Duodenal mucosa (tissue), 2 donors: ENCODE measurements around the gene NAPB.

Experiments used
- H3K27ac ChIP-seq: one replicate; pipeline ENCODE4 v1.7.0; 2013; ENCODE audit warnings: low read depth, low read length
- H3K27me3 ChIP-seq, 2 donors: one replicate each; pipeline ENCODE4 v1.7.0; 2013; ENCODE audit warnings: low read length in 2 of 2, control low read depth in 1 of 2; ENCODE audit not compliant: insufficient read depth in 2 of 2, control insufficient read depth in 1 of 2
- H3K36me3 ChIP-seq, 2 donors: one replicate each; pipeline ENCODE4 v1.7.0; 2013; ENCODE audit warnings: low read length in 2 of 2, control low read depth in 1 of 2; ENCODE audit not compliant: insufficient read depth in 2 of 2, control insufficient read depth in 1 of 2
- H3K4me1 ChIP-seq, 2 donors: one replicate each; pipeline ENCODE4 v1.7.0; 2013; ENCODE audit warnings: low read length in 2 of 2, control low read depth in 1 of 2; ENCODE audit not compliant: insufficient read depth in 2 of 2, control insufficient read depth in 1 of 2
- H3K4me3 ChIP-seq, 2 donors: one replicate each; pipeline ENCODE4 v1.7.0; 2013; ENCODE audit warnings: low read length in 2 of 2, low read depth in 1 of 2
- H3K9ac ChIP-seq, 2 donors: one replicate each; pipeline ENCODE4 v1.7.0; 2013; ENCODE audit warnings: low read length in 2 of 2, low read depth in 1 of 2
- H3K9me3 ChIP-seq, 2 donors: one replicate each; pipeline ENCODE4 v1.7.0; 2013; ENCODE audit warnings: low read length in 2 of 2, control low read depth in 1 of 2; ENCODE audit not compliant: control insufficient read depth in 1 of 2

NAPB gene

GRCh38 chr20:23370274-23370673 lies 51.0 kb downstream of the NAPB start:
- no peak overlapping the region for H3K27ac ChIP-seq
- no peaks in the 10 kb centered on the region for H3K9me3 ChIP-seq

GRCh38 chr20:23369072-23369823 lies 52.0 kb downstream of the NAPB start:
- Histone ChIP-seq H3K4me3 (no peak overlapping the region), H3K36me3 (peaks cover 42 to 63% of the 10 kb centered on the region in 2 donors), H3K9ac (no peak overlapping the region), H3K27ac (no peak overlapping the region), H3K27me3 (no peaks in the 10 kb centered on the region), H3K9me3 (no peaks in the 10 kb centered on the region), H3K4me1 (peaks cover 16 to 17% of the 10 kb centered on the region in 2 donors)

More at GRCh38 chr20:23370274-23370673, 51.0 kb downstream of the NAPB start:
- no peak overlapping the region for H3K4me3 ChIP-seq
- peaks cover 16 to 17% of the 10 kb centered on the region in 2 donors for H3K4me1 ChIP-seq
- H3K36me3 ChIP-seq, result peaks cover 38 to 60% of the 10 kb centered on the region in 2 donors
- H3K27me3 ChIP-seq, result no peaks in the 10 kb centered on the region
- no peak overlapping the region for H3K9ac ChIP-seq

- Histone ChIP-seq H3K9me3 (no peaks in the 10 kb centered on the region), H3K4me3 (no peak overlapping the region), H3K36me3 (peaks cover 43 to 56% of the 10 kb centered on the region in 2 donors), H3K27ac (no peak overlapping the region), H3K27me3 (no peaks in the 10 kb centered on the region), H3K9ac (no peak overlapping the region), H3K4me1 (peaks cover 17% of the 10 kb centered on the region in 2 donors)
Observed at GRCh38 chr20:23368316-23369071, 52.8 kb downstream of the NAPB start.

- Histone ChIP-seq H3K4me1 (peaks cover 23 to 24% of the 10 kb centered on the region in 2 donors), H3K4me3 (no peak overlapping the region), H3K9ac (no peak overlapping the region), H3K9me3 (no peaks in the 10 kb centered on the region), H3K36me3 (peaks cover 43 to 49% of the 10 kb centered on the region in 2 donors), H3K27ac (no peak overlapping the region), H3K27me3 (no peaks in the 10 kb centered on the region)
Observed at GRCh38 chr20:23367770-23368169, 53.5 kb downstream of the NAPB start.

- no peak overlapping the region for H3K9ac ChIP-seq
- no peak overlapping the region for H3K27ac ChIP-seq
- peaks cover 25 to 27% of the 10 kb centered on the region in 2 donors for H3K4me1 ChIP-seq
Observed at GRCh38 chr20:23366384-23366783, 54.9 kb downstream of the NAPB start.

GRCh38 chr20:23365390-23366165 lies 55.7 kb downstream of the NAPB start:
- Histone ChIP-seq H3K9ac (no peak overlapping the region), H3K36me3 (peaks cover 28 to 30% of the 10 kb centered on the region in 2 donors), H3K27me3 (no peaks in the 10 kb centered on the region), H3K4me3 (no peak overlapping the region), H3K27ac (no peak overlapping the region), H3K4me1 (peaks cover 32 to 34% of the 10 kb centered on the region in 2 donors), H3K9me3 (no peaks in the 10 kb centered on the region)

More at GRCh38 chr20:23366384-23366783, 54.9 kb downstream of the NAPB start:
- Histone ChIP-seq H3K27me3 (no peaks in the 10 kb centered on the region), H3K36me3 (peaks cover 36 to 37% of the 10 kb centered on the region in 2 donors), H3K4me3 (no peak overlapping the region), H3K9me3 (no peaks in the 10 kb centered on the region)

- Histone ChIP-seq H3K9ac (peak overlapping the region; percentile 71 to 75), H3K27ac (no peak overlapping the region), H3K9me3 (no peaks in the 10 kb centered on the region), H3K36me3 (peaks cover 9 to 10% of the 10 kb centered on the region in 2 donors), H3K27me3 (no peaks in the 10 kb centered on the region), H3K4me3 (peak overlapping the region; percentile 78 to 81), H3K4me1 (peaks cover 49 to 51% of the 10 kb centered on the region in 2 donors)
Observed at GRCh38 chr20:23363257-23363649, 58.0 kb downstream of the NAPB start.

- peaks cover 9 to 10% of the 10 kb centered on the region in 2 donors for H3K36me3 ChIP-seq
- H3K27ac ChIP-seq, result peak overlapping the region; percentile 97
- H3K9ac ChIP-seq, result peak overlapping the region; percentile 71 to 75
- peak overlapping the region; percentile 78 to 81 for H3K4me3 ChIP-seq
- H3K9me3 ChIP-seq, result no peaks in the 10 kb centered on the region
- no peaks in the 10 kb centered on the region for H3K27me3 ChIP-seq
- peaks cover 50 to 51% of the 10 kb centered on the region in 2 donors for H3K4me1 ChIP-seq
Observed at GRCh38 chr20:23362392-23363256, 58.7 kb downstream of the NAPB start.
